ENCODE measurements around the gene RNF130.

GRCh38 chr5:179978792-179979191 is 92.8 kb downstream of the RNF130 start:
- TF ChIP-seq POLR2A (IDR thresholded peaks at IDR 0.05) (no peak), CTCF (IDR thresholded peaks at IDR 0.05) (no peak)

All from lower leg skin (tissue), 3 donors.